ENCODE results near the gene PCBP4.

DNA sequence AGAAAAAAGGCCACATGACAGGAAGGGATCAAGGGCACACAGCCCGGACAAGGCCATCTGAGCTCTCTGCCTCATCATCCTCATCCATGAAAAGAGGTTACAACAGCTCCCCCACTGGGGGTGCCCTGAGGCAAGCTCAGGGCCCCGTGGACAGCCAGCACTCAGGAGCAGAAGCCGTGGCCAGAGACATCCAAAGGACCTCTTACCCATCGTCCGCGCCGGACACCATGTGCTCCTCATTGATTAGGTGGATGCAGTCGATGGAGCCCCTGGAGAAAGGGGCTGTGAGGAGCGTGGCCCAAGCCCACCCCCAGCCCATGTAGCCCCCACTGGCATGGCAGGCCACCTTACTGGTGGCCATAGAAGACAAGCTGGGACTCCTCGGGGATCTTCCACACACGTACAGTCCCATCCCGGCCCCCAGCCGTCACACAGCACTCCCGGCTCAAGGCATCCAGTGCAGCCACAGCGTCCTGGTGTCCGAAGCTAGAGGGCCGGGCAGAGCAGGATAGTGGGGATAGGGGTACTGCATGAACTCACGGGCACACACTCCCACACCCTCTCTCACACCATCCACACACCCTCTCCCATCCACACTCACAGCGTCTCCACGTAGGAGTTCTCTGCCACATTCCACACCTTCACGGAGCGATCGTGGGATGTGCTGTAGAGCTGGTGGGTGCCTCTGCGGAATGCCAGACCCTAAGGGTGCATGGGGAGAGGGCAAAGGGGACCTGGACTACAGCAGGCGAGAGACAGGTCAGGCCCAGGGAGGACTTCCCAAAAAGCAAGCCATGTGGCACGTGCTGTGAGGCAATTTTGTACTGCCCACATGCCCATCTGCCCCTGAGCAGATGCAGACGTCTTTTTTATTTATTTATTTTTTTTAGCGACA is 32.0 kb downstream of the PCBP4 start:
- TF ChIP-seq, protein P1, sequence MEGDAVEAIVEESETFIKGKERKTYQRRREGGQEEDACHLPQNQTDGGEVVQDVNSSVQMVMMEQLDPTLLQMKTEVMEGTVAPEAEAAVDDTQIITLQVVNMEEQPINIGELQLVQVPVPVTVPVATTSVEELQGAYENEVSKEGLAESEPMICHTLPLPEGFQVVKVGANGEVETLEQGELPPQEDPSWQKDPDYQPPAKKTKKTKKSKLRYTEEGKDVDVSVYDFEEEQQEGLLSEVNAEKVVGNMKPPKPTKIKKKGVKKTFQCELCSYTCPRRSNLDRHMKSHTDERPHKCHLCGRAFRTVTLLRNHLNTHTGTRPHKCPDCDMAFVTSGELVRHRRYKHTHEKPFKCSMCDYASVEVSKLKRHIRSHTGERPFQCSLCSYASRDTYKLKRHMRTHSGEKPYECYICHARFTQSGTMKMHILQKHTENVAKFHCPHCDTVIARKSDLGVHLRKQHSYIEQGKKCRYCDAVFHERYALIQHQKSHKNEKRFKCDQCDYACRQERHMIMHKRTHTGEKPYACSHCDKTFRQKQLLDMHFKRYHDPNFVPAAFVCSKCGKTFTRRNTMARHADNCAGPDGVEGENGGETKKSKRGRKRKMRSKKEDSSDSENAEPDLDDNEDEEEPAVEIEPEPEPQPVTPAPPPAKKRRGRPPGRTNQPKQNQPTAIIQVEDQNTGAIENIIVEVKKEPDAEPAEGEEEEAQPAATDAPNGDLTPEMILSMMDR (IDR thresholded peaks at IDR 0.05) = no peak
- TF ChIP-seq POLR2A (IDR thresholded peaks at IDR 0.05) = no peak
